SK-N-DZ (cell line): Measurements from ENCODE around the gene KLHL5.
A peak's percentile ranks its signal among the peaks of the same experiment; 100 is the strongest.

Experiments used
- DNase-seq: peaks from one replicate; pipeline ENCODE4 v3.0.0-alpha.2; 2015; ENCODE audit warnings: low spot score

Gene KLHL5

GRCh38 chr4:39044364-39044955 is 17.6 kb upstream of the KLHL5 start:
- DNase-seq, result peak; percentile 91

GRCh38 chr4:39044956-39045826 is 16.8 kb upstream of the KLHL5 start:
- no peak for DNase-seq

GRCh38 chr4:39045827-39046221 is 16.2 kb upstream of the KLHL5 start:
- no peak for DNase-seq

- DNase-seq, result no peak
Measured at GRCh38 chr4:39046249-39046648, 15.8 kb upstream of the KLHL5 start.

- no peak for DNase-seq
Measured at GRCh38 chr4:39047681-39048080, 14.4 kb upstream of the KLHL5 start.

GRCh38 chr4:39048311-39048710 is 13.7 kb upstream of the KLHL5 start:
- no peak for DNase-seq

- DNase-seq, result no peak
Measured at GRCh38 chr4:39050590-39050989, 11.4 kb upstream of the KLHL5 start.

- DNase-seq, result no peak
Measured at GRCh38 chr4:39051492-39051891, 10.5 kb upstream of the KLHL5 start.

GRCh38 chr4:39053983-39054382 is 8.0 kb upstream of the KLHL5 start:
- no peak for DNase-seq

- DNase-seq, result no peak
Measured at GRCh38 chr4:39054497-39054896, 7.5 kb upstream of the KLHL5 start.

- no peak for DNase-seq
Measured at GRCh38 chr4:39056023-39056422, 6.0 kb upstream of the KLHL5 start.

- DNase-seq, result no peak
Measured at GRCh38 chr4:39061457-39061856, 575 bp upstream of the KLHL5 start.

GRCh38 chr4:39062770-39063097 is 702 bp downstream of the KLHL5 start:
- no peak for DNase-seq

- DNase-seq, result no peak
Measured at GRCh38 chr4:39063430-39063829, 1.4 kb downstream of the KLHL5 start.

GRCh38 chr4:39066371-39066770 is 4.3 kb downstream of the KLHL5 start:
- no peak for DNase-seq

- DNase-seq, result no peak
Measured at GRCh38 chr4:39067031-39067430, 5.0 kb downstream of the KLHL5 start.

GRCh38 chr4:39067451-39067850 is 5.4 kb downstream of the KLHL5 start:
- no peak for DNase-seq

- no peak for DNase-seq
Measured at GRCh38 chr4:39068907-39069306, 6.9 kb downstream of the KLHL5 start.

- DNase-seq, result no peak
Measured at GRCh38 chr4:39078829-39079228, 16.8 kb downstream of the KLHL5 start.

- DNase-seq, result no peak
Measured at GRCh38 chr4:39083164-39083563, 21.1 kb downstream of the KLHL5 start.

GRCh38 chr4:39085891-39086290 is 23.9 kb downstream of the KLHL5 start:
- DNase-seq, result no peak

- no peak for DNase-seq
Measured at GRCh38 chr4:39096847-39097246, 34.8 kb downstream of the KLHL5 start.

GRCh38 chr4:39097290-39097689 is 35.3 kb downstream of the KLHL5 start:
- no peak for DNase-seq
